Measurements from ENCODE around the gene SRCIN1. TPM values are rescaled to one million over a fixed set of nuclear protein-coding genes. Genes with fewer than 3 reads are reported as not detected.
A peak's percentile ranks its signal among the peaks of the same experiment; 100 is the strongest.

The SRCIN1 gene
- total RNA-seq, 4 donors from 2014 or later = 0.09 to 1.7 (median 1.3) TPM

- no peaks in the 10 kb centered on the region for H3K9me3 ChIP-seq
- peaks cover 30 to 93% (median 56%) of the 10 kb centered on the region in 4 donors for H3K27me3 ChIP-seq
- WGBS, 2 donors = 13 to 14% methylated on average over 2 to 3 of the region's 16 CpGs
- no peak for TF ChIP-seq CTCF (IDR thresholded peaks at IDR 0.05)
- TF ChIP-seq POLR2A (IDR thresholded peaks at IDR 0.05) = no peak
- no peak for DNase-seq
- intact Hi-C loops (cut with DNase I) = no loop called here
- H3K36me3 ChIP-seq = no peaks in the 10 kb centered on the region
- H3K4me1 ChIP-seq = peaks cover 22 to 53% (median 29%) of the 10 kb centered on the region in 3 donors
- H3K4me3 ChIP-seq = no peak overlapping the region
- H3K27ac ChIP-seq = no peak overlapping the region
These were observed 42.8 kb downstream of the SRCIN1 start for GRCh38 chr17:38562903-38563302.

- intact Hi-C loops (cut with DNase I) = no loop called here
- no peaks in the 10 kb centered on the region for H3K36me3 ChIP-seq
- H3K27me3 ChIP-seq = peaks cover 30 to 86% (median 53%) of the 10 kb centered on the region in 4 donors
- H3K4me1 ChIP-seq = peaks cover 29 to 60% (median 36%) of the 10 kb centered on the region in 3 donors
- H3K27ac ChIP-seq = no peak overlapping the region
- no peak overlapping the region for H3K4me3 ChIP-seq
- 0% methylated on average over 11 of the region's 23 CpGs; no CpG with 5 or more reads in 1 of the 2 donors for whole genome bisulfite sequencing, 2 donors
- TF ChIP-seq POLR2A (IDR thresholded peaks at IDR 0.05) = no peak
- no peak for TF ChIP-seq CTCF (IDR thresholded peaks at IDR 0.05)
- H3K9me3 ChIP-seq = no peaks in the 10 kb centered on the region
- DNase-seq = no peak
These were observed 43.6 kb downstream of the SRCIN1 start for GRCh38 chr17:38562215-38562569.

GRCh38 chr17:38561416-38562214 lies 44.1 kb downstream of the SRCIN1 start:
- Histone ChIP-seq H3K36me3 (no peaks in the 10 kb centered on the region), H3K9me3 (no peaks in the 10 kb centered on the region), H3K4me3 (no peak overlapping the region), H3K27ac (no peak overlapping the region), H3K27me3 (peaks cover 30 to 80% (median 53%) of the 10 kb centered on the region in 4 donors), H3K4me1 (peaks cover 30 to 66% (median 42%) of the 10 kb centered on the region in 3 donors)
- 42% methylated on average over 17 of the region's 105 CpGs; no CpG with 5 or more reads in 1 of the 2 donors for WGBS, 2 donors
- no peak for TF ChIP-seq POLR2A (IDR thresholded peaks at IDR 0.05)
- no peak for TF ChIP-seq CTCF (IDR thresholded peaks at IDR 0.05)
- intact Hi-C loops (cut with DNase I) = no loop called here
- DNase-seq = no peak

GRCh38 chr17:38560503-38561318 lies 45.0 kb downstream of the SRCIN1 start:
- WGBS, 2 donors = 16 to 23% methylated on average over 9 to 12 of the region's 15 CpGs
- Histone ChIP-seq H3K36me3 (no peaks in the 10 kb centered on the region), H3K27me3 (peaks cover 30 to 80% (median 47%) of the 10 kb centered on the region in 4 donors), H3K9me3 (no peaks in the 10 kb centered on the region), H3K4me3 (no peak overlapping the region), H3K27ac (no peak overlapping the region), H3K4me1 (peaks cover 30 to 75% (median 45%) of the 10 kb centered on the region in 3 donors)
- TF ChIP-seq CTCF (IDR thresholded peaks at IDR 0.05) = no peak
- TF ChIP-seq POLR2A (IDR thresholded peaks at IDR 0.05) = no peak
- DNase-seq = no peak
- intact Hi-C loops (cut with DNase I) = no loop called here

GRCh38 chr17:38559880-38560230 lies 45.9 kb downstream of the SRCIN1 start:
- 0 to 6% methylated on average over 4 to 5 of the region's 6 CpGs for WGBS, 2 donors
- TF ChIP-seq CTCF (IDR thresholded peaks at IDR 0.05) (no peak), POLR2A (IDR thresholded peaks at IDR 0.05) (no peak)
- no peaks in the 10 kb centered on the region for H3K36me3 ChIP-seq
- no peaks in the 10 kb centered on the region for H3K9me3 ChIP-seq
- no peak overlapping the region for H3K27ac ChIP-seq
- no peak for DNase-seq
- H3K4me1 ChIP-seq = peaks cover 30 to 82% (median 45%) of the 10 kb centered on the region in 3 donors
- peak overlapping the region in 2 of 4 donors; percentile 47 to 70 for H3K4me3 ChIP-seq
- intact Hi-C loops (cut with DNase I) = no loop called here
- H3K27me3 ChIP-seq = peaks cover 30 to 74% (median 42%) of the 10 kb centered on the region in 4 donors
